H7 (cell line): ENCODE measurements around the gene CAMSAP1. TPM values are rescaled to one million over a fixed set of nuclear protein-coding genes. Genes with fewer than 3 reads are reported as not detected.
"Not testable (repeated sequence)": the region's sequence is repeated elsewhere in the genome, so short reads cannot be mapped to it uniquely, and the experiment has no call there.

Source experiments
- DNase-seq: peaks from one replicate; pipeline ENCODE4 v3.0.0; 2012
- H3K27me3 ChIP-seq: 2 replicates; pipeline ENCODE4 v1.6.0; 2011; ENCODE audit warnings: mild to moderate bottlenecking, low read length; ENCODE audit not compliant: control insufficient read depth, insufficient read depth
- H3K36me3 ChIP-seq: replicated peaks from 2 replicates; pipeline ENCODE4 v1.5.1; 2011; ENCODE audit warnings: low read length; ENCODE audit not compliant: control insufficient read depth, insufficient read depth
- H3K4me3 ChIP-seq: 2 replicates; pipeline ENCODE4 v1.5.1; 2011; ENCODE audit warnings: low read depth, mild to moderate bottlenecking, control low read depth, low read length, moderate library complexity; ENCODE audit not compliant: insufficient read depth
- total RNA-seq: library from RNA; depleted of rRNA; stranded (reverse); fragments of >200 nt; shearing (Covaris generic); gene quantifications from 2 replicates; pipeline ENCODE4 v1.2.3, GENCODE V29; 2014

Gene CAMSAP1
- total RNA-seq, 1 experiment from 2014 or later: 26.3 TPM

DNA sequence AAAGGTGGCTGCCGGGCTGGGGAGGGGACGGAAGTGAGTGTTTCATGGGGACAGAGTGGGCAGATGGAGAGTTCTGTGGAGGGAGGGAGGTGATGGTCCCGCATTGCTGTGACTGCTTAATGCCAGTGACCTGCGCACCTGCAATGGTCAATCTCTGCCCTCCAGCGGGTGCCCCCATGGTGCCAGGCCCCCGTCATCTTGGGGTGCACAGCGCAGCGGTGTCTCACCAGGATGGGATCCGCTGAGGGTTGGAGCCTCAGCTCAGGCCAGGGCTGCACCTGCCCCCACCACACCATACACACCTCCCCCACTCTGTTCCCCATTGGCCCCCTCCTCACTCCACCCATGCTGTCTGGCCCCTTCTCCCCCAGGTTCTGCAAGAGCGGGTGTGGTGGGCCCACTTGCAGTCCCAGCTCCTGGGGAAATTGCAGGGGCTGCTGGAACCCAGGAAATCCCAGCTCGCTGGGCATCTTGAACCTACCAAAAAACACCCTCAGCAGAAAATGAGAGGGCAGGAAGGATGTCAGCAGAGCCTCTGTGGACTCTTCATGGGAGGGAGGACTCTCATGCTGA, 12.1 kb upstream of the CAMSAP1 start:
- no peaks in the 10 kb centered on the region for H3K27me3 ChIP-seq
- H3K36me3 ChIP-seq: peaks cover 5% of the 10 kb centered on the region
- H3K4me3 ChIP-seq: no peak overlapping the region
- DNase-seq: peak; percentile 35

DNA sequence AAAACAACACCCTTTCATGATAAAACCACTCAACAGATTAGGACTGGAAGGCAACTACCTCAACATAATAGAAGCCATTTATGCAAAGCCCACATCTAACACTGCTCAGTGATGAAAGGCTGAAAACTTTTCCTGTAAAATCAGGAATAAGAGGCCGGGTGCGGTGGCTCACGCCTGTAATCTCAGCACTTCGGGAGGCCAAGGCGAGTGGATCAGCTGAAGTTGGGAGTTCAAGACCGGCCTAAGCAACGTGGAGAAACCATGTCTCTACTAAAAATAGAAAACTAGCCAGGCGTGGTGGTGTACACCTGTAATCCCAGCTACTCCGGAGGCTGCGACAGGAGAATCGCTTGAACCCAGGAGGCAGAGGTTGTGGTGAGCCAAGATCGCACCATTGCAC, 8.9 kb upstream of the CAMSAP1 start:
- H3K36me3 ChIP-seq: peaks cover 12% of the 10 kb centered on the region
- DNase-seq, H3K27me3 ChIP-seq, H3K4me3 ChIP-seq: not testable (repeated sequence)

DNA sequence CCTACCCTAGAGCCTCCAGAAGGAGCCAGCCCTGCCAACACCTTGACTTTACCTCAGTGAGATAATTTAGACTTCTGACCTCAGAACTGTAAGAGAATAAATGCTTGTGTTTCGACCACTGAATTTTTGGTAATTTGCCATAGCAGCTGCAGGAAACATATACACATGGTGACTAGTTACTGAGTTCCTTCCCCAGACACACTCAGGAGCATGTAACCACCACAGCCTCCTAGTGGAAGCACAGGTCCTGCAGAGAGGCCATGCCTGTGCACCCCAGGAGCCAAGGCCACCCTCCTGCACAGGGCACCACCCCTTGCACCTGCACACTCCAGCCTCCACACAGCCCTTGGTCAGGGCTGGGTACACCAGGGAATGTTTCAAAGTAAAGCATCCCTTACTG, 7.6 kb upstream of the CAMSAP1 start:
- Histone ChIP-seq H3K36me3 (peaks cover 14% of the 10 kb centered on the region), H3K27me3 (no peaks in the 10 kb centered on the region), H3K4me3 (no peak overlapping the region)
- no peak for DNase-seq

GRCh38 chr9:135911233-135911632, 3.9 kb upstream of the CAMSAP1 start:
- H3K27me3 ChIP-seq, H3K4me3 ChIP-seq, DNase-seq: not testable (repeated sequence)
- H3K36me3 ChIP-seq: peaks cover 15% of the 10 kb centered on the region

DNA sequence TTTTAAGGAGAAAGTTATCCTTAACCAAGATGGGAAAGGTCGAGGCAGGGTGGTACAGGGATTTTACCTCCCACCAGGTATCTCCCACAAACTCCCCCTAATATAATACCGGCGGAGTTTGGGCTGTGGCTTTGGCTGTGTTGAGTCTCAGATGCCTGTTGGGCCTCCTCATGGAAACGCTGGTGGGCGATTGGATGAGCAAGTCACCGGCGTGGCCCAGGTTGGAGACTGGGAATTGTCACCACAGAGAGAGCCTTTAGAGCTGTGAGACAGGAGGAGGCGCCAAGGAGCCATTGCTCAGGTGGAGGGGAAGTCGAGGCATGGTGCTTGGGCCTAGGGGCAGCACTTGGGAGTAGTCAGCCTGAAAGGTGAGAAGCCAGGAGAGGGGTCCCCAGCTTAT, 3.4 kb upstream of the CAMSAP1 start:
- Histone ChIP-seq H3K27me3 (no peaks in the 10 kb centered on the region; the same call in 1 of the 2 replicates), H3K36me3 (peaks cover 15% of the 10 kb centered on the region), H3K4me3 (no peak overlapping the region)
- peak; percentile 24 for DNase-seq

GRCh38 chr9:135910216-135910615, 2.9 kb upstream of the CAMSAP1 start:
- Histone ChIP-seq H3K36me3 (peaks cover 15% of the 10 kb centered on the region), H3K4me3 (no peak overlapping the region)
- no peak for DNase-seq

GRCh38 chr9:135909371-135909770, 2.0 kb upstream of the CAMSAP1 start:
- Histone ChIP-seq H3K4me3 (no peak overlapping the region), H3K27me3 (no peaks in the 10 kb centered on the region; the same call in 1 of the 2 replicates), H3K36me3 (peaks cover 10% of the 10 kb centered on the region)
- no peak for DNase-seq

More at GRCh38 chr9:135910216-135910615, 2.9 kb upstream of the CAMSAP1 start:
- H3K27me3 ChIP-seq: no peaks in the 10 kb centered on the region; the same call in 1 of the 2 replicates

GRCh38 chr9:135908754-135909204, 1.4 kb upstream of the CAMSAP1 start:
- Histone ChIP-seq H3K36me3 (peaks cover 10% of the 10 kb centered on the region), H3K27me3 (no peaks in the 10 kb centered on the region; the same call in 1 of the 2 replicates), H3K4me3 (no peak overlapping the region; the same call in 1 of the 2 replicates)
- peak; percentile 18 for DNase-seq

GRCh38 chr9:135908093-135908753, 877 bp upstream of the CAMSAP1 start:
- H3K4me3 ChIP-seq: peak overlapping the region; percentile 69
- no peaks in the 10 kb centered on the region; the same call in 1 of the 2 replicates for H3K27me3 ChIP-seq
- DNase-seq: peak; percentile 84
- H3K36me3 ChIP-seq: peaks cover 8% of the 10 kb centered on the region

- Histone ChIP-seq H3K36me3 (peaks cover 5% of the 10 kb centered on the region), H3K27me3 (no peaks in the 10 kb centered on the region; the same call in 1 of the 2 replicates), H3K4me3 (peak overlapping the region; percentile 62)
- DNase-seq: no peak
Measured at GRCh38 chr9:135907006-135907430, 328 bp downstream of the CAMSAP1 start.

DNA sequence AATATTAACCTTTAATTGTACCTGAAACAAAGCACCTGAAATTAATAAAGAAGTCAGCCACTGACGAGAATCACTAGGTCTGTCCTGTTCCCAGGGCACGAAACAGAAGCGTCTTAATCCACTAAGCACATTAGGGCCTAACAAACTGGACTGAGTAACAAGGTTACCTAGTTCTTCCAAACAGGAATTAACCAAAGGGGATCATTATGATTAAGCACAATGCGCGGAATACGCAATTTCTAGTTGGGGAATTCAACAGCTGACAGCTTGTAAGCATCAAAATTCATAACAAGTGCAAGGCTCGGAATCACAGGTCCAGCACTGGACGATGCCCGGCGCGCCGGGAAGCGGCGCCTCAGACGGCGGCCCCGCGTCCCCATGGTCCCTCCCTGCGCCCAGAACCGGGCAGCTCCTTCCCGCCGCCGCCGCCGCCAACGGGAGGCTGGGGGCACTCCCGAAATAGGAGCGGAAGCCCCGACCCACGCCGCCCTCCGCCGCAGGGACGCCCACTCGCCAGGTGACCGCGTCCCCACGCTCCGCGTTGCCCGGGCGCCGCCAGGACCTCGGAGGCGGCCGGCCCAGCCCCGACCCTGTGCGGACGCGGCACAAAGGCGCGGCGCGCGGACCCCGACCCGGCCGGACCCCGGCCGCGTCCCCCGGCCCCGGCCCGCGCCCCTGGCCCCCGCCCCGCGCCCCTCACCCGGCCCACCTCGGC, 898 bp downstream of the CAMSAP1 start:
- Histone ChIP-seq H3K36me3 (peaks cover 4% of the 10 kb centered on the region), H3K27me3 (no peaks in the 10 kb centered on the region; the same call in 1 of the 2 replicates), H3K4me3 (peak overlapping the region; percentile 62)
- no peak for DNase-seq

DNA sequence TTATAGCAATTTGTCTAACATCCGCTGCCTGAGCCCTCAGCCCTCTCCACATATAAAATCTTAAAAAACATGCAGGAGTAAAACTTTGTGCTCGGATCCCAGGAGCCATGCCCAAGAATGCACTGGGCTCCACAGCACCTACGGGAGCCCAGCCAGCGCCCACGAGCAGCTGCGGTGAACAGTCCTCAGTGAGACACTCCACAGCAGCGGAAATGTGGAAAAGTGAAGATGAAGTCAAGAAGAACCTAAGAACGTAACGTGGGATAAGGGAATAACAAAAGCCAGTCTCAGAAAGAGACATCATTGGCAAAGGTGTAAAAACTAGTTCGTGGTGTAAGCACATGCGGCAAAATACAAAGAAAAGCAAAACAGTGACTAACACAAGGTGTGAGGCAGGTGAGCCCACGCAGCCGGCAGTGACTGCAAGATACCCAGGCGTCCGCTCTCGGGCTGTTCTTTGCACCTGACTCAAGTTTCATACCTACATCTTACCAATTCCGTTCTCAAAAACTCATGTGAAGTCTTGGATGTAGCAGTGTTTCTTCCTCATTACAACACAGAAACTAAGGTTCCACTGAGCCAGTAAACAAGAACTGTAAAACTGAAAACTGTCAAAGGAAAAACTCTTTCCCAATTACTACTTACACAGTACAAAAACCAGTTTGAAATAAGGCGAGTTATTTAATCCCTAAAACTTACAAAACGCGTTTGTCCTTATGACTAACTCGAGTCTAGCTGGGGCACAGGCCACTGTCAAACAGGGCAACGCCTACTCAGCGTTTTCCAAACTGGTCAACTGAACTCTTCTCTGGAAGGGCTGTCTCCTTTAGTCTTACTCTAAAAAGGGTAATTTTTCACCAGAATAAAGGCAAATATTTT, 1.7 kb downstream of the CAMSAP1 start:
- Histone ChIP-seq H3K36me3 (0 out of 2 replicates have a peak, but pooled peaks cover 1% of the 10 kb centered on the region), H3K27me3 (no peaks in the 10 kb centered on the region; the same call in 1 of the 2 replicates), H3K4me3 (peak overlapping the region; percentile 62)
- peak; percentile 29 for DNase-seq

- no peaks in the 10 kb centered on the region; the same call in 1 of the 2 replicates for H3K27me3 ChIP-seq
- no peaks in the 10 kb centered on the region for H3K36me3 ChIP-seq
- H3K4me3 ChIP-seq: no peak overlapping the region
- DNase-seq: no peak
Measured at GRCh38 chr9:135903786-135904520, 3.4 kb downstream of the CAMSAP1 start.
